ENCODE data around the gene RRH.
"Not testable (repeated sequence)": the region's sequence is repeated elsewhere in the genome, so short reads cannot be mapped to it uniquely, and the experiment has no call there.

RRH gene

DNA sequence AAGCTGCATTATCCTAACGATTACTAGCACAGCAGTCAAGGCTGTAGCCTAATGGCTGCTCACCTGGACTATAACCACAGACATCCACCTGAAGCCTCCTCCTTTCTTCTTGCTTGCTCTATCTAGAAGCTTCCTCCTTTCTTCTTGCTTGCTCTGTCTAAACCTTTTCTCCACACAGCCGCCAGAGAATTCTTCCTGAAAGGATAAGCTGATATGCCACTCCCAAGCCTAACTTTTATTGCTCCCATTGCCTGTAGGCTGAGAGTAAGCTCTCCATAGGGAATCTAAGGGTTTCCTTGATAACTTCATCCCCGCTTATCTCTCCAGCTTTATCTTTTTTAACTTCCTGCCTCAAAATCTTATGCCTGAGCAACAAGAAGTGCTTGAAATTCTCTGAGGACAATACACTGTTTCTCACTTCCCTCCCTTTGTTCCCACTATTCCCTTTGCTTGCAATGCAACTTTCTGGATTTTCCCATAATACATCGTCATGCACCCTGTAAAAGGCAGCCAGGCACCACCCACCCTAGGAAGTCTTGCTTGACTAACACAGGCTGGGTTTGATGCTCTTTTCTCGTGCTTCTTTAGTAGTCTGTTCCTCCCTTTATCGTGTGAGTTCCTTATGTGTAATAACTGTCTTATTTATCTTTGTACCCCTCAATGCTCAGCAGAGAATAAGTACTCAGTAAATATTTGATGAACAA lies 18.8 kb downstream of the RRH start:
- no peak for DNase-seq

GRCh38 chr4:109847896-109848442 lies 20.2 kb downstream of the RRH start, which contains the start of gene LRIT3:
Gene LRIT3, plus strand, starts transcription at chr4:109848107. Its CDS starts 95 bp downstream, at chr4:109848202.
- DNase-seq = no peak

DNA sequence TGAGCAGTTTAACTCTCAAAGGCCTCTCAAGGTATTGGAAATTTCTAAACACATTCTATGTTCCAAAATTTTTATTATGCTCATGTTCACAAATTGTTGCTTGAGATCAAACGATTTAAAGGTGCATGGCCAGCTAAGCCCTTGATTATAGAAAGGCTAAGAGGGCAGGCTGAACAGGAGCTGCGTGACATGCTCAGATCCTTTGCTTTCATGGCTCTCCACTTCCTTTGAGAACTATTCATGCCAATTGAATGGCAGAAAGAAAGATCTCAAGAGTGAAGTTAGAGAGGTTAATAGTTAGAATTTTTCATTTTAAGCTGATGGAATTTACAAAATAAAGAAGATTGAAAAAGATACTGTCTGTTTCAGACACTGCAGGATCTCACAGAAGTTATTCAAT lies 20.7 kb downstream of the RRH start:
- DNase-seq = no peak

GRCh38 chr4:109850601-109851000 lies 22.8 kb downstream of the RRH start:
- DNase-seq = no peak

- DNase-seq = not testable (repeated sequence)
Measured at GRCh38 chr4:109859426-109860300, 31.9 kb downstream of the RRH start.

- DNase-seq = no peak
Measured at GRCh38 chr4:109861271-109861670, 33.5 kb downstream of the RRH start.

- no peak for DNase-seq
Measured at GRCh38 chr4:109861916-109862511, 34.2 kb downstream of the RRH start.

DNA sequence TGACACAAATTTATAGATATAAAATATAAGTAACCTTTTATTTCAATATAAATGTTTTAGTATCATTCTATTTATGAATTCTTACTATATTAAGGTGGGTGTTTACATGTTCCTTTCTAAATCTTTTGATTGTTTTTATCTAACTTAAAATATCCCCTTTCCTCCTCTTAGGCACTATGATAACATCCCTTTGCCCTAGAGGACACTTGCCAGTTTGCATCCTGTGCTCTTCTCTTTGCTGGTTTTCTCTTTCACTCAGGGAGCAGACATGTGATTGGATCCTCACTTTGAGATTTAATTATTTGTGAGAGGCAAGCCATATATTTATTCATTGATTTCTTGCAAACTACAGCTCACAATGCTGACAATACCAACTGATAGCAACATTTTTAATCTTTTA lies 36.4 kb downstream of the RRH start:
- no peak for DNase-seq

- DNase-seq = no peak
Measured at GRCh38 chr4:109870061-109870460, 42.3 kb downstream of the RRH start.

DNA sequence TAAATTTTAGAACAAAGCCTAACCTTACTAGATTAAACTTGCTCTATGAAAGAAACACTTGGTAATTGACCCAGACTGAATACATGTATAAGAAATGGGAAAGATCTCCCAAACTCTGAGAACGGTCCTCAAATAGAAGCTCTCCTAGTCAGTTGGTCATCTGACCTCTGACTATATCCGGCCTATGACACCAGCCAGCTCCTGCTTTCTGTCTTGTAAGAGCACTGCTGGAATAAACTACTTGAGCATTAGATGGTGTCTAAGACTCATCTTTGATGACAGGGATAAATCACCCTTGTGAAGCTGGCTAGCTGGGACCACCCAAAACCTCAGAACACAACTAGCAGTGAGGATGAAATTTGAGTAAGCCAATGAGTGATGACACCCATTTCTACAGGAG lies 44.3 kb downstream of the RRH start:
- DNase-seq = no peak

DNA sequence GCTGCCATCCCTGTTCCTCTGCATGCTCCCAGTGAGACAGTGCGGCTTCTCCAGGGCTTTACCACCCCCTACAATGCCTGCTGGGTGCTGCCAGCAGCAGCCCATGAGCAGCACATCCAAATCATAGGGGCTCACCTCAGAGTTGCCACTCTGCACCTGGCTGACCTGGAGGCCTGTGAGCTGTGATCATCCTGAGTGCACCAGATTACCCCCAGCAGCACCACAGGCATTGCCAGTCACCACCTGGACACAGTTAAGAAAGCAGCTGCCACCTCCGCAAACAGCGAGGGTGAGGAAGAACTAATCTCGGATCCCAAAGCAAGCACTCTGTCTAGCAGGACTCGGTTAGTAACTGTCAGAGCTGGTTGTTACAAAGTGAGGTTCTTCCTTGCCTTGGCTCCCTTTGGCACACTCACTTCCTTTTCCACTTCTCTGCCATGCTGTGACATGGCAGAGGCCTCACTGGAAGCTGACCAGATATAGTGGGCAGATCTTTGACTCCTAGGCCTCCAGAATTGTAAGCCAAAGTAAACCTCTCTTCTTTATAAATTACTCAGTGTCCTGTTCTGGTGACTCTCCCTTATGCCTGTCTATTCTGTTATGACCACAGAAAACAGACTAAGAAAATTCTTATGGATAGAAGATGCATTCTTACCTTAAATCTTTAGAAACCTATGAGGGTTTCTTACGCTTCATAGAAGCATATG lies 45.3 kb downstream of the RRH start:
- no peak for DNase-seq

GRCh38 chr4:109873791-109874514 lies 46.2 kb downstream of the RRH start:
- no peak for DNase-seq

- no peak for DNase-seq
Measured at GRCh38 chr4:109875106-109875505, 47.3 kb downstream of the RRH start.

DNA sequence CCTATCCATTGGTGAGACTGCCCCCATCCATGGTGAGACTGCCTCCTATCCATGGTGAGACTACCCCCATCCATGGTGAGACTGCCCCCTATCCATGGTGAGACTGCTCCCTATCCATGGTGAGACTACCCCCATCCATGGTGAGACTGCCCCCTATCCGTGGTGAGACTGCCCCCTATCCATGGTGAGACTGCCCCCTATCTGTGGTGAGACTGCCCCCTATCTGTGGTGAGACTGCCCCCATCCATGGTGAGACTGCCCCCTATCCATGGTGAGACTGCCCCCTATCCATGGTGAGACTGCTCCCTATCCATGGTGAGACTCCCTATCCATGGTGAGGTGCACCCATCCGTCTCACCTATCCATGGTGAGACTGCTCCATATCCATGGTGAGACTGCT lies 47.8 kb downstream of the RRH start:
- not testable (repeated sequence) for DNase-seq

DNA sequence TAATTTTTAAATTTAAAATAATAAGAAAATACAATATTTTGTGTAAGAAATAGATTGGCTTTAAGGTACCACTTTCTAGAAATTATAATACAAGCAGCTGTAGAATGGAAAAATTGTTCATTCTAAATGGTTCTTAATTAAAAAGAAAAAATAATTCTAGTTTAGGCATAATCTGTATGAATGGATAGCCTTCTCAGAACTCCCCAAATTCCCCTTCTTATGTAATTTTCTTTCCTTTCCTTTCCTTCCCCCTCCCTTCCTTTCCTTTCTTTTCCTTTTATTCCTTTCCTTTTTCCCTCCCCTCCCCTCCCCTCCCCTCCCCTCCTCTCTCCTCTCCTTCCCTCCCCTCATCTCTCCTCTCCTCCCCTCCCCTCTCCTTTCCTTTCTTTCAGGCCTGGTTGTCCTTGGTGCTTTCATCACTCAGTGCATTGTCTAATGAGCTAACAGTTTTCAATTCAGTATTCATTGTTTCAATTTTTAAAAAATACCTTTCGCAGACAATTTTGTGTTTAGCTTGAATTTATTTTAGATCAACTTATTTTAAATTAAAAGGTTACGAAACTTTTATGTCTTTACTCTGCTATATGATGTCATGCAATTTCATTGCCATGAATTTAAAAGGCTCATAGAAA lies 49.0 kb downstream of the RRH start:
- no peak for DNase-seq

DNA sequence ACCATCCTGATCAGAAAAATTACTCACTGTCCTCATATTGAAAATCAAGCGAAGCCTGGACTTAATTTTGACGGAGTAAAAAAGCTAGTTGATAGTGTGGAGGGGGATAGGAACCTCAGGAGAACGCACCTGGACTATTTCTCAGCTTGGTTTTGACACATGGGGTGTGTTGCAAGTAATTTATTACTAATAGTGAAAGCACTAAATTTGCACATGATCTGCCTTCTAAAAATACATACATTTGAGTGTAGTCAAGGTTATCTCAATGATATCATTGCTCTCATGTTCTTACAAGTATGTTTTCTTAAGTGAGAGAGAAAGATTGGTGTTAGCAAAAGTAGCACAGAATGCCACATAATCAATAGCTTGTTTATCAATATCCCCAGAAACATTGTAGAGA lies 49.6 kb downstream of the RRH start:
- DNase-seq = no peak

- DNase-seq = no peak
Measured at GRCh38 chr4:109878355-109878754, 50.6 kb downstream of the RRH start.

DNA sequence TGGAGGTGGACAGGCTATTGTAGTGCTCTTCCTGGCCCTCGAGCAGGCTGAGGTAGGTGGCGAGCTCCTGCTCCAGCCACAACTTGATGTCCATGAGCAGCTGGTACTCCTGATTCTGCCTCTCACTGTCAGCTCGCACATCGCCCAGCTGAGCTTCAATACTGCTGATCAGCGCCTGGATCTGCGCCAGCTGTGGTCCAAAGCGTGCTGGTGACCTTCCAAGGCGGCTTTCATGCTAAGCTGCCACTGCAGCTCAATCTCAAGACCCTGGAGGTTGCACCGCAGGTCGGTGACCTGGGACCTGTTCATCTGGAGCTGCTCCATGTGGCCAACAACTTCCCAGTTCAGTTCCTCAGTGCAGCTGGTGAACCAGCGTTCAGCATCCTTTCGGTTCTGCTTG lies 51.3 kb downstream of the RRH start:
- DNase-seq = no peak

DNA sequence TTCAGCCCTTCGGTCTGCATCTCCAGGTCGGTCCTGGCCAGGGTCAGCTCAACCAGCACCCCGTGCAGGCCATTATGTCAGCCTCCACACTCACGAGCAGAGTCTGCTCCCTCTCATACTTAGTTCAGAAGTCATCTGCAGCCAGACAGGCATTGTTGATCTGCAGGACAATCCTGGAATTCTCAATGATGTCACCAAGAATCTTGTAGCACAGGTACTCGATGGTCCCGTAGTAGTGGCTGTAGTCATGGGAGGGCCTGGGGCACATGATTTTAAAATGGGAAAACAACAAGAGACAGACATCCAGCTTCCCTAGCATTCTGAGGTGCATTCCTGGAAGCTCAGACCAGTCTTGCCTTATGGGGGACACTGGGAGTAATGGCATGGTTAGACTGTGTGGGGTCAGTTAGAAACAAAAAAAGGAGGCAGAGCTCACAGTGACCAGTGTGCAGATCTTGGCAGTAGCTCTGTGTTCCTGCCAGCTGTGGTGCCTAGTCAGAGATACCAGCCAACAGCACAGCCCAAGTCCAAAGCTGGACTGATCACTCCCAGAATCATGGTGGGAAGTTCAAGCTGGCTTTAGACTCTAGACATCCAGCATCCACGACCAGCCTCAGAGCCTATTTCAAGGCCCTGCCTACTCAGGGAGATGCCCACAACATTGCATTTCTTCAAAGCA lies 52.0 kb downstream of the RRH start:
- DNase-seq = no peak

DNA sequence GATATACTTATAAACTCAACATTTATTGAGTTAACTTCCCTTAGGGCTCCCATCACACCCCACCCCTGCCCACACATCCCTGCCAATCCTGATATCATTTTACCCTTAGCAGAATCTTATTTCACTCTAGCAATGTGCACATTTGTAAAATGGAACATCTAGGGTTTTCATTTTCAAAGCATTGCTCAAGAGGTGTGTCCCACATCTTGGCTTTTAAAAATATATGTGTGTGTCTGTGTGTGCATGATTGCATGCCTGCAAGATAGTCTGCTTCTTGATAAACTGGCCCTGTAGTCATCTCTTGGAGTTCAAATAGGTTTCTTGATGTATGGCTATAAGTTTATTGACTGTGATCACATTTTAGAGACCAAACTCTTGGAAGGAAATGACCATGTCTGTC lies 58.5 kb downstream of the RRH start:
- DNase-seq = no peak

GRCh38 chr4:109887071-109887470 lies 59.3 kb downstream of the RRH start:
- no peak for DNase-seq

Data from SW 1271 (cell line).